Activated T-cell treated with anti-CD3 and anti-CD28 coated beads for 24 hours (primary cell): Measurements from ENCODE around the gene MBNL2.

Experiments
- DNase-seq: peaks from one replicate; pipeline ENCODE4 v3.0.0-alpha.2; 2020; ENCODE audit warnings: low read depth

MBNL2 gene

DNA sequence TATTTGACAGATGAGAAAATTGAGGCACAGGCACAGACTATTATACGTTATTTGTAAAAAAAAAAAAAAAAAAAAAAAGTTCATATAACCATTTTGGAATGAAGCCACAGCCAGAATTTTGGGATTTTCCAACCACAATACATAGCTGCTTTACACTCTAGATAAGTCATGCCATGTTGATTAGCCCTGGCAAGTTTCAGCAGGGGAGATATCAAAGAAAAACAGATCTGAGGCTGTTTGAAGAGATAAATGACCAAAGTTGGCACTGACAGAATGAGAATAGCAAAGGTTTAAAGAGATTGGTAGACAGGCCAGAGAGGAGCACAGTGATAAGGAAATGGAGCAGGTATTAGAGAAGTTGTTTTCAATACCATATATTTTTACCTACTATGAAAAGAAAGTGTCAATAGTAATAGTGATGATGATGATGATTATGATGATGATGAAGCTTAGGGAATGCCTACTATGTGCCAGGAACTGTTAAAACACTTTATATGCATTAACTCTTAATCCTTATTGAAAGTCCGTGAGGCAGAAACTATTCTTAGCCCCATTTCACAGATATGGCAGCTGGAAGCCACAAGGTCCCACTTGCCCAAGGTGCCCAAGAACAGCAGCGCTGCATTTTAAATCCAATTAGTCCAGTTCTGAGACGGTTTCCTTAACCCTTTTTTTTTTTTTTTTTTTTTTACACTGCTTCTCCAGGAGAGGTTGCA, 105.5 kb downstream of the MBNL2 start:
- no peak for DNase-seq

DNA sequence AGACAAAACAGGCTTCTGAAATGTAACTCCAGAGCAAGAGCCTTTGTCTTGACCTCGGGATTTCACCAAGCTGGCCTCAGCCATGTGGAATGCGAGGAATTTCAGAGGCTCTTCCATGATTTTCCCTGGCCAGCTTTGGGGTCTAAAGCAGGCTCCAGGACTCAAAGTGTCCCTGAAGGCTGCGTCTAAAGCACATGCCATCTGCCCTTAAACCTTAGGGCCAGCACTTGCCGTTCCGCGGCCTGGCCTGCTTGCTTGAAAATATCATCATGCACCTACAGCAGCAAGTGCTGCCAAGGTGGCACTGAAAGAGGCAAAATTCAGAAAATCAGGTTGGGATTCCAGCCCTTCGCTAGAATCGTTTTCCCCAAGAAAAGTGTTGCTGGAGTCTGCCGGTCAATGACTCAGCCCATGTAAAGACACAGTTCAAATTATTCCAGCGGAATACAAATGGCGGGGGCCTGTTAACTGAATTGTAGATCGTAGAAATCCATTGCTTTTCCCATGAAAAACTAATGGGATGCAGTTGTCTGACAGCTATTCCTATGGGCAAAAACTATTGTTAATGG, 106.2 kb downstream of the MBNL2 start:
- no peak for DNase-seq

GRCh38 chr13:97329331-97329730, 107.2 kb downstream of the MBNL2 start:
- no peak for DNase-seq

DNA sequence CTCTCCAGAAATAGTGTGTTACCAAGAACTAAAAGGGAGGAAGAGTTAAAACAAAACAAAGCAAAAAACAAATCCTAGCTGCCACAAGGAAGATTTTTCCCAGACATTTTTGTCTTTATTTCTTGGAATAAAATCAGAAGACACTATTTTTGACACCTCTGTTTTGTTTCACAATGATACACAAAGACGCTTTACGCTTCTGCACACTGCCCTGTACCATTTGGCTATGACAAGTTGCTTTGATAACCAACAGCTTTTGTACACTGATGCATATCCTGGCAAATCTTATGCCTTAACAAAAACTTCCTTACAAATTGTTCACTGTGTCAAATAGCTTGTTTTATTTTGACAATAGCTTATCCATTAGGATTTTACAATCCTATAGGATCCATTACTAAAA, 108.3 kb downstream of the MBNL2 start:
- DNase-seq: no peak

GRCh38 chr13:97332742-97333141, 110.6 kb downstream of the MBNL2 start:
- no peak for DNase-seq

DNA sequence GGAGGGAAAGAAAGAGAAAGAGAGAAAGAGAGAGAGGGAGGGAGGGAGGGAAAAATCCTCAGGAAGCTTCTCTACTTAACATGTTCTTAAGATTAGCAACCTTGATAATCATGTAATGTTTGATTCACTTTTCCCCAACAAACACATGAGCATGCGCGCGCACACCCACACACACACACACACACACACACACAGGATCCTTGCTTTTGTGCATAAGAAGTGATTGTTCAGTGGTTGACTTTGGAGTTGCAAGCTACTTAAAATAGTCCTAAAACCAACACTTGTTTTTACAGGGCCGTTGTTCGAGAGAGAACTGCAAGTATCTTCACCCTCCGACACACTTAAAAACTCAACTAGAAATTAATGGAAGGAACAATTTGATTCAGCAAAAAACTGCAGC, 111.8 kb downstream of the MBNL2 start:
- DNase-seq: no peak

- DNase-seq: no peak
Observed at GRCh38 chr13:97334690-97335089, 112.6 kb downstream of the MBNL2 start.

- no peak for DNase-seq
Observed at GRCh38 chr13:97335488-97336134, 113.5 kb downstream of the MBNL2 start.

- no peak for DNase-seq
Observed at GRCh38 chr13:97337985-97338499, 115.9 kb downstream of the MBNL2 start.

DNA sequence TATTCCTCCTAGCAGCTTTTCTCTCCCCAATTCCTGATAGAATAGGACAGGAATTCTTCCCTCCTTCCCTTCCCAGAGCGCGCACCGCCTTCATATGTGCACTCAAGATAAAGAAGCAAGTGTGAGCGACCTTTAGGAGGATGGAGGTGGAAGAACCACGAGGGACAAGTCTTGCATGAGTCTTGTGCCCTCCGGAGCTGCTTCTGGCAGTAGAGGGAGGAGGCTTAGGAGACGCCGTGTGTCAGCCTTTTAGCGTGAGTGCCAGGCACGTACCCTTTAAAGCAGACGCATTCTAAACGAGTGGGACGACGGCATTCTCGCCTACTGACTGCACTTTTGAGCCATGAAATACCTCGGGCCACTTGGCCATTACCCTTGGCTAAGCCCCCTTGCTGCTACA, 116.4 kb downstream of the MBNL2 start:
- no peak for DNase-seq

DNA sequence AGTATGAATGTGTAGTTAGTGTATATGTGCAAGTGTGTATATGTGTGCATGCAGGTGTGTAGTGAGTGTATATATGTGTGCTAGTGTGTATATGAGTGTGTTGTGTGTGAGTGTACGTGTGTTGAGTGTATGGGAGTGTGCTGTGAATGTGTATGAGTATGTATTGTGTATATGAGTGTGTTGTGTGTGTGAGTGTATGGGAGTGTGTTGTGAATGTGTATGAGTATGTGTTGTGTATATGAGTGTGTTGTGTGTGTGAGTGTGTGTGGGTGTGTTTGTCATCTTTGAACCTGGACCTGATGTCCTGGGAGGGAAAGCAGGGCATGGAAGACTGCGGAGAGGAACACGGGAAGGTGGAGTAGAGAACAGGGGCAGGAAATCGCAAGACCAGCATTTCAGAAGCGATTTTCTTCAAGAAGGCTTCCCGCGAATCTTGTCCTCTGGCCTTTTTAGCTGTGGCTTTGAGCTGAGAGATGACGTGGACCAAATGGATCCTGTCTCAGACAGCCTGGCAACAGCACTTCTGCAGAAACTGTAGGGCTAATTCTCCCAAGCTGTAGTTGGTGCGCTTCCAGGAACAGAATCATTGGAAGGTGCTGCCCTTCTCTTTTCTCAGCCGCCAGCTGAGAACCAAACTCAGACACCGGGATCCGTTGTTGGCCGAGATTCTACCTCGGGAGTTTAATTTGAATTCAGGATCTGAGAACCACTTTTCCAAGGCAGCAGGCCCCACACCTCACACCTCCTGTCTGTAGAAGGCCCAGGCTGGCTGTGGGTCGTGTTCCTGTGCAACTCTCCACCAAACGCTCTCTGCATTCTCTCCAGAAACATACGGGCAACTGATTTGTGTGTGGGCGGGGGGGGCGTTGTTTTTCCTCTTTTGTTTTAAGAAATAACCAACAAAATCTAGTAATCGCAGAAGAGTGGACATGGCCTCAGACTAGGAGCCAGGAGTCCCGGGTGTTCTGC, 117.2 kb downstream of the MBNL2 start:
- DNase-seq: no peak

GRCh38 chr13:97339988-97340749, 118.0 kb downstream of the MBNL2 start:
- no peak for DNase-seq

DNA sequence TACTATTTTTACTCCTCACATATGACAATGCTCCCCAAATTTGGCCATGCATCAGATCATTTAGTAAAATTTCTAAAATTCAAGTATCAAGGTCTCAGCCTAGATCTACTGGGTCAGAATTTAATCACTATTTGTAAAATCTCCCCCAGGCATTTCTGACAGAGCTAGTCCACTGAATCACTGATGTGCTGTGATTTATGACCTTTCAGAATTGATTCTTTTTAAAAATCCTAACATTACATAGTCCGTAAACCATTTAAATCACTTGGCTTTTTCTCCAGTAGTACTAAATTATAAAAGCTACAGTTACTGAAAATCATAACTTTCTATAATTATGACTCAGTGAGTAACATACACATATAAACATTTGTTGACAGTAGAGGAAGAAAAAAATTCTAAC, 119.0 kb downstream of the MBNL2 start:
- DNase-seq: no peak

DNA sequence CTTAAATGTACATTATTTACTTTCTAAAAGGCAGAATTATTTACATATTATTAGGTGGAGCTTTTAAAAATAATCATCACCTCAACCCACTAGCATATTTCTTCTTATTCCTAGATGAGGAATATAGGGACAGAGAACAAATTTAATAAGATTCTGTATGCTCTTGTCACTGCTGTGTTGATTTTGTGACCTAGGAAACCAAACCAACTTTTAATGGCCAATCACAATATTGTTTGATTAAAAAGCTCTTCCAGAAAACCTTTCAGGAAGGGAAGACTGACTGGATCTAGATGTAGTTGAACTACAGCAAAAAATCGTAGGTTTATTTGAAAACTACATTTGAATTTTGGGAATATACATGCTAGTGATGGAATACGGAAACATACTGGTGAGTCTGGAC, 120.0 kb downstream of the MBNL2 start:
- DNase-seq: no peak

DNA sequence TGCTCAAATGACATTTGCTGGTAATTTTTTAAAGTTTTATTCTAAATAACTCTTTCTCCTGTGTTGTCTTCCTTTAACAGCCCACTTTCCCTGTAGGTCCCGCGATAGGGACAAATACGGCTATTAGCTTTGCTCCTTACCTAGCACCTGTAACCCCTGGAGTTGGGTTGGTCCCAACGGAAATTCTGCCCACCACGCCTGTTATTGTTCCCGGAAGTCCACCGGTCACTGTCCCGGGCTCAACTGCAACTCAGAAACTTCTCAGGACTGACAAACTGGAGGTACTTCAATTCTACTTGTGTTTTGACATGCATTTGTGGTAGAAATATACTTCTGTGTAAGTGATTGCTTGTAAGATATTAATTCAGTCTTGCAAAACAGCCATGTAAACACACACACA, 120.8 kb downstream of the MBNL2 start:
- DNase-seq: no peak

- DNase-seq: peak; percentile 28
Observed at GRCh38 chr13:97344265-97345175, 122.4 kb downstream of the MBNL2 start.

GRCh38 chr13:97346097-97346496, 124.0 kb downstream of the MBNL2 start:
- no peak for DNase-seq

DNA sequence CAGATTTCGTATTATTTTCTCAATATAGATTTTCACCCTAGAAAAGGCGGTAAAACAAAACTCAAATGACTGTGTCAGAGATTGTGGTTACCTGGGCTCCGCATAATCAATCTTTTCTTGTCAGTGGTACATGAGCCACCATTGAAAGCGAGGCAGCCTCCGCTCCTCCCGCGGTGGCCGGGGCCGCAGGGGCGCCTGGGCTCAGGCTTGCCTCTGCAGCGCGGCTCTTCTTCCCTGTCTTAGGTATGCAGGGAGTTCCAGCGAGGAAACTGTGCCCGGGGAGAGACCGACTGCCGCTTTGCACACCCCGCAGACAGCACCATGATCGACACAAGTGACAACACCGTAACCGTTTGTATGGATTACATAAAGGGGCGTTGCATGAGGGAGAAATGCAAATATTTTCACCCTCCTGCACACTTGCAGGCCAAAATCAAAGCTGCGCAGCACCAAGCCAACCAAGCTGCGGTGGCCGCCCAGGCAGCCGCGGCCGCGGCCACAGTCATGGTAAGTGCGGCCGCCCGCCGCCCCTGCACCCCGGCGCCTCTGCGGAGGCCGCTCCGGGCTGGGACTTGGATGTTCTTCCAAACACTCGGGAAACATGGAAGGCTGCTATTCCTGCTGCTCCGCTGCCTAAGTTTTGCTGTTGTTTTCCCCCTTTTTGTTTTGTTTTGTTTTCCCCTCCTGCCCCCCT, 124.6 kb downstream of the MBNL2 start:
- no peak for DNase-seq

- DNase-seq: no peak
Observed at GRCh38 chr13:97347255-97347932, 125.3 kb downstream of the MBNL2 start.
